Measurements from ENCODE around the gene C17orf67. TPM values are rescaled to one million over a fixed set of nuclear protein-coding genes. Genes with fewer than 3 reads are reported as not detected.

The C17orf67 gene
- total and polyA plus RNA-seq, 9 of the 15 experiments (the other 6 are each of a cell fraction or from before 2014, with no cell fraction given): 0.07 to 1.7 (median 0.59) TPM

- Histone ChIP-seq H3K4me1 (replicated peaks in 1 of 2; ENCODE audit: control insufficient read depth in 2 of 2, insufficient read depth in 2 of 2, low read length in 2 of 2) (no peaks in the 10 kb centered on the region; a peak in 1 of 5 replicates), H3K79me2 (ENCODE audit: control insufficient read depth, insufficient read depth, low read length) (no peaks in the 10 kb centered on the region), H3K27ac (ENCODE audit: extremely low read depth, low read depth, low read length) (no peak overlapping the region), H3K9me1 (ENCODE audit: control insufficient read depth, insufficient read depth, low read length) (no peaks in the 10 kb centered on the region), H3K9me3 (replicated peaks; ENCODE audit: control insufficient read depth, insufficient read depth, low read depth, low read length) (no peaks in the 10 kb centered on the region), H4K20me1 (replicated peaks; ENCODE audit: control insufficient read depth, insufficient read depth, low read length) (no peaks in the 10 kb centered on the region), H2AFZ (ENCODE audit: low read depth, low read length) (no peak overlapping the region), H3K9ac (ENCODE audit: insufficient read depth in 1 of 2, low read depth in 2 of 2, low read length in 2 of 2) (no peak overlapping the region), H3K4me3 (no peak overlapping the region), H3K36me3 (ENCODE audit: control insufficient read depth, insufficient read depth, low read length) (no peaks in the 10 kb centered on the region), H3K4me2 (ENCODE audit: insufficient read depth, low read length) (no peak overlapping the region), H3K27me3 (ENCODE audit: control insufficient read depth in 2 of 2, insufficient read depth in 2 of 2, low read length in 2 of 2) (peaks cover under 1 to 8% of the 10 kb centered on the region in 2 experiments; a peak in 3 of 5 replicates)
- ChIA-PET CTCF (ENCODE audit: low intra/inter-chr PET ratio) (no interaction called here), POLR2A (interaction anchor here (1.1 kb wide), 1 partner anchor 141 kb away, joined by 3 read pairs; no protein-coding TSS in a partner anchor)
- peak; percentile 53 for TF ChIP-seq ZNF146 (CRISPR knock-in tag; IDR thresholded peaks at IDR 0.05; ENCODE audit: unreplicated experiment)
- no peak for TF ChIP-seq SOX6 (IDR thresholded peaks at IDR 0.05)
- FAIRE-seq (no peak), ATAC-seq (no peak), DNase-seq (ENCODE audit: extremely low read depth in 1 of 4, low spot score in 3 of 4) (no peak)
- BruUV-seq (replicated peaks): no TSS peak
- in situ Hi-C loops (cut with MboI) (no loop called here), intact Hi-C loops (cut with micrococcal nuclease) (no loop called here)
- WGBS (ENCODE audit: insufficient coverage, low coverage, missing lambda C conversion rate): 0% methylated on average over 5 of the region's 5 CpGs
These were observed 38.4 kb downstream of the C17orf67 start for GRCh38 chr17:56795221-56795865.

GRCh38 chr17:56793957-56794356, 39.8 kb downstream of the C17orf67 start:
- H3K4me3 ChIP-seq: no peak overlapping the region
- no peak overlapping the region for H3K4me2 ChIP-seq (ENCODE audit: insufficient read depth, low read length)
- no peaks in the 10 kb centered on the region for H4K20me1 ChIP-seq (replicated peaks; ENCODE audit: control insufficient read depth, insufficient read depth, low read length)
- DNase-seq (ENCODE audit: extremely low read depth in 1 of 4, low spot score in 3 of 4) (no peak), ATAC-seq (no peak), FAIRE-seq (no peak)
- no peaks in the 10 kb centered on the region for H3K9me3 ChIP-seq (replicated peaks; ENCODE audit: control insufficient read depth, insufficient read depth, low read depth, low read length)
- no peaks in the 10 kb centered on the region for H3K36me3 ChIP-seq (ENCODE audit: control insufficient read depth, insufficient read depth, low read length)
- no peak overlapping the region for H2AFZ ChIP-seq (ENCODE audit: low read depth, low read length)
- H3K4me1 ChIP-seq (replicated peaks in 1 of 2; ENCODE audit: control insufficient read depth in 2 of 2, insufficient read depth in 2 of 2, low read length in 2 of 2): no peaks in the 10 kb centered on the region; a peak in 1 of 5 replicates
- WGBS (ENCODE audit: insufficient coverage, low coverage, missing lambda C conversion rate): 0% methylated on average over 3 of the region's 3 CpGs
- H3K9ac ChIP-seq (ENCODE audit: insufficient read depth in 1 of 2, low read depth in 2 of 2, low read length in 2 of 2): no peak overlapping the region
- no peaks in the 10 kb centered on the region for H3K79me2 ChIP-seq (ENCODE audit: control insufficient read depth, insufficient read depth, low read length)
- in situ Hi-C loops (cut with MboI) (no loop called here), intact Hi-C loops (cut with micrococcal nuclease) (no loop called here)
- TF ChIP-seq ZNF274 (IDR thresholded peaks at IDR 0.05; ENCODE audit: borderline replicate concordance, low read depth, low read length): no peak
- TF ChIP-seq NFE2 (IDR thresholded peaks at IDR 0.05; ENCODE audit: low read depth): no peak
- no peak for TF ChIP-seq NR4A1 (CRISPR knock-in tag; IDR thresholded peaks at IDR 0.05)
- TF ChIP-seq NR4A1 (tag; IDR thresholded peaks at IDR 0.05): no peak
- POLR2A ChIA-PET: no interaction called here
- CTCF ChIA-PET (ENCODE audit: low intra/inter-chr PET ratio): no interaction called here
- no peaks in the 10 kb centered on the region for H3K9me1 ChIP-seq (ENCODE audit: control insufficient read depth, insufficient read depth, low read length)
- no TSS peak for BruUV-seq (replicated peaks)
- peaks cover 0 to 14% of the 10 kb centered on the region in 2 experiments; a peak in 3 of 5 replicates for H3K27me3 ChIP-seq (ENCODE audit: control insufficient read depth in 2 of 2, insufficient read depth in 2 of 2, low read length in 2 of 2)
- no peak overlapping the region for H3K27ac ChIP-seq (ENCODE audit: extremely low read depth, low read depth, low read length)

All from K562 (cell line).